Colonic mucosa (tissue), 4 donors: ENCODE measurements around the gene PDK1. TPM values are rescaled to one million over a fixed set of nuclear protein-coding genes. Genes with fewer than 3 reads are reported as not detected.
"Not testable (repeated sequence)": the region's sequence is repeated elsewhere in the genome, so short reads cannot be mapped to it uniquely, and the experiment has no call there.

Source experiments
- DNase-seq: peaks from one replicate; pipeline ENCODE4 v3.0.0-alpha.2; 2020
- H3K27ac ChIP-seq: fragments of 200-600 bp; one replicate; pipeline ENCODE4 v1.8.0; 2021
- H3K27me3 ChIP-seq: fragments of 200-600 bp; one replicate; pipeline ENCODE4 v1.8.0; 2021
- H3K36me3 ChIP-seq: fragments of 200-600 bp; one replicate; pipeline ENCODE4 v1.8.0; 2021
- H3K4me1 ChIP-seq: fragments of 200-600 bp; one replicate; pipeline ENCODE4 v1.8.0; 2021; ENCODE audit warnings: mild to moderate bottlenecking
- H3K4me3 ChIP-seq: fragments of 200-600 bp; one replicate; pipeline ENCODE4 v1.8.0; 2021
- H3K9ac ChIP-seq, 2 donors: one replicate each; pipeline ENCODE4 v1.7.0; 2013; ENCODE audit warnings: control low read depth in 2 of 2, low read depth in 2 of 2, low read length in 2 of 2
- H3K9me3 ChIP-seq: fragments of 200-600 bp; one replicate; pipeline ENCODE4 v1.8.0; 2021
- CTCF ChIP-seq: fragments of 200-600 bp; IDR thresholded peaks from one replicate; pipeline ENCODE4 v1.8.0; 2022; ENCODE audit warnings: antibody characterized with exemption, mild to moderate bottlenecking
- intact Hi-C: fragments of 100-400 bp; cut with DNase I; formaldehyde crosslinking; loops from one replicate; pipeline ENCODE4 v1.14.1; 2022
- total RNA-seq, 2 donors: library from RNA; stranded (reverse); fragmentation: NEBNext Ultra II Directional in 1 of 2; extraction: Animal tissue kit (Norgen Biotek cat#: 25700) in 1 of 2; gene quantifications; one replicate each; pipeline ENCODE4 v1.2.1, GENCODE V29; 2021
- donor health status: healthy.
- donor health status: DM: no; HTN: no; CAD: no.
- donor health status: DM: no; HTN: no; CAD: no.

Gene PDK1
- total RNA-seq, 2 donors from 2014 or later: 13.3 to 44.1 TPM

- H3K27me3 ChIP-seq: no peaks in the 10 kb centered on the region
- H3K4me3 ChIP-seq: no peak overlapping the region
- no peaks in the 10 kb centered on the region for H3K36me3 ChIP-seq
- DNase-seq: no peak
- no peaks in the 10 kb centered on the region for H3K4me1 ChIP-seq
- intact Hi-C loops: no loop called here
- no peak overlapping the region for H3K27ac ChIP-seq
- no peak for TF ChIP-seq CTCF
- H3K9me3 ChIP-seq: no peaks in the 10 kb centered on the region
- H3K9ac ChIP-seq: no peak overlapping the region
Observed at GRCh38 chr2:172545408-172546075, 10.3 kb upstream of the PDK1 start.

DNA sequence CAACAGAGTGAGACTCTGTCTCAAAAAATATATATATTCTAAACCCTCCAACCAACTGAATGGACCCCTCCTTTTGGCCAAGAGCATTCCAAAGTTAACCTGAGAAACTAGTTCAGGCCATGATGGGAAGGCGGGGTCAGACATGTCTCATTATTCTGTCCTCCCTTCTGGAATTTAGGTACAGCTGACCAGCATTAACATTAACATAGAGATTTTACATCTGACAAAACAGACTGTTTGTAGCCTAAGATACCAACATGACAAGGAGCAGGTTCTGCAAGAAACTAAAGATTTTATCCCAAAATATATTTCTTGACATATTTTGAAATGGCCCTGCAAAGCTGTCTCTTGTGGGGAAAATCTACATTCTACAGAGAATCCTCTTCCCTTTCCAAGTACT lies 6.8 kb upstream of the PDK1 start:
- H3K9ac ChIP-seq: no peak overlapping the region
- intact Hi-C loops: no loop called here

DNA sequence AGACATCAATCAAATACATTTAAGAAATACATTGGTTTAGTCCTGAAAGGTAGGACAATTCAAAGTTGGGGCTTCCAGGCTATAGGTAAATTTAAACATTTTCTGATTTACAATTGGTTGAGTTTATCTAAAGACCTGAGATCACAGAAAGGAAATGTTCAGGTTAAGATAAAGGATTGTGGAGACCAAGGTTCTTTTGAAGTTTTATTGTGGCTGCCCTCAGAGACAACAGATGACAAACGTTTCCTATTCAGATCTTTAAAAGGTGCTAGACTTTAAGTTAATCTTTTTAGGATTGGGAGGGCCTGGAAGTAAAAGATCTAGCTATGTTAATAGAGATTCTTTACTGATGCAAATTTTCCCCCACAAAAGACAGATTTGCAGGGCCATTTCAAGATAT lies 6.1 kb upstream of the PDK1 start:
- H3K9ac ChIP-seq, DNase-seq, H3K9me3 ChIP-seq, intact Hi-C loops, H3K27me3 ChIP-seq, H3K4me3 ChIP-seq, H3K4me1 ChIP-seq, H3K36me3 ChIP-seq, H3K27ac ChIP-seq: not testable (repeated sequence)

More for the DNA sequence above, 6.8 kb upstream of the PDK1 start:
- H3K4me1 ChIP-seq: no peaks in the 10 kb centered on the region
- TF ChIP-seq CTCF: no peak
- no peaks in the 10 kb centered on the region for H3K9me3 ChIP-seq
- no peaks in the 10 kb centered on the region for H3K27me3 ChIP-seq
- no peak overlapping the region for H3K4me3 ChIP-seq
- no peak overlapping the region for H3K27ac ChIP-seq
- H3K36me3 ChIP-seq: no peaks in the 10 kb centered on the region
- DNase-seq: no peak

DNA sequence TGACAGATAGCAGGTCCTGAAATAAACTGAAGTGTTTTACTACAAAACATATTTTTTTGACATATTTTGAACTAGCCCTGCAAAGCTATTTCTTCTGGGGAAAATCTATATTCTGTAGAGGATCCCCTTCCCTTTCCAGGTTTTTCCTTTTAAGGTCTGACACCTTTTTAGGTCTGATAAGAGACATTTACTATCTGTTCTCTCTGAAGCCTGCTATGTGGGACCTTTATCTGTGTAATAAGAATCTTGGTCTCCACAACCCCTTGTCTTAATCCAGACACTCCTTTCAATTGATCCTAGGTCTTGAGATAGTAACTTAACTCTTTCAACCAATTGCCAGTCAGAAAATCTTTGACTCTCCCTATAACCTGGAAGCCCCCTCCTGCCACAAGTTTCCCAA lies 5.5 kb upstream of the PDK1 start:
- DNase-seq: no peak
- Histone ChIP-seq H3K36me3 (no peaks in the 10 kb centered on the region), H3K4me3 (no peak overlapping the region), H3K27ac (no peak overlapping the region), H3K4me1 (no peaks in the 10 kb centered on the region), H3K9ac (no peak overlapping the region), H3K9me3 (no peaks in the 10 kb centered on the region), H3K27me3 (no peaks in the 10 kb centered on the region)
- intact Hi-C loops: no loop called here
- TF ChIP-seq CTCF: no peak

GRCh38 chr2:172551271-172551670 lies 4.6 kb upstream of the PDK1 start:
- no peak for TF ChIP-seq CTCF
- Histone ChIP-seq H3K4me1 (no peaks in the 10 kb centered on the region), H3K9me3 (no peaks in the 10 kb centered on the region), H3K36me3 (no peaks in the 10 kb centered on the region), H3K9ac (no peak overlapping the region), H3K27ac (no peak overlapping the region), H3K4me3 (no peak overlapping the region), H3K27me3 (no peaks in the 10 kb centered on the region)
- intact Hi-C loops: no loop called here
- no peak for DNase-seq

DNA sequence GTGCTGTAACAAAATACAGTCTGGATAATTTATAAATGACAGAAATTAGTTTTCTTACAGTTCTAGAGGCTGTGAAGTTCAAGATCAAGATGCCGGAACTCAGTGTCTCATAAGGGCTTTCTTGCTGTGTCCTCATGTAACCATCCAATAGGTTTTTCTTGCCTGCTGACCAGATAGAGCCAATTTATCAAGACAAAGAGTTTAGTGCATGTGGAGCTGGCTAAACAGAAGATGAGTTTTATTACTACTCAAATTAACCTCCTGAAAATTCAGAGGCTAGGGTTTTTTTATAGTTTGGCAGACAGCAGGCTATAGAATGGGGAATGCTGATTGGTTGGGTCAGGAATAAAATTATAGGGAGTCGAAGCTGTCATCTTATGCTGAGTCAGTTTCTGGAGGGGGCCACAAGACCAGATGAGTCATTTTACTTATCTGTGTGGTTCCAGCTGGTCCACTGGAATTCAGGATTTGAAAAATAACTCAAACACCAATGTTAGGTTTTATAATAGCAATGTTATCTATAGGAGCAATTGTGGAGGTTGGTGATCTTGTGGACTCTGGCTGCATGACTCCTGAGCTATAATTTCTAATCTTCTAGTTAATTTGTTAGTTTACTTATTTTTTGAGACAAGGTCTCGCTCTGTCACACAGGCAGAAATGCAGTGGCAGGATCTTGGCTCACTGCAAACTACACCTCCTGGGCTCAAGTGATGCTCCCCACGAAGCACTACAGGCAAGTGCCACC lies 3.2 kb upstream of the PDK1 start:
- intact Hi-C loops: no loop called here
- Histone ChIP-seq H3K9me3 (no peaks in the 10 kb centered on the region), H3K9ac (no peak overlapping the region), H3K27ac (no peak overlapping the region), H3K27me3 (no peaks in the 10 kb centered on the region), H3K4me1 (no peaks in the 10 kb centered on the region), H3K4me3 (no peak overlapping the region), H3K36me3 (no peaks in the 10 kb centered on the region)
- no peak for TF ChIP-seq CTCF
- no peak for DNase-seq
